Measurements from ENCODE around the gene SLC25A51. TPM values are rescaled to one million over a fixed set of nuclear protein-coding genes. Genes with fewer than 3 reads are reported as not detected.

SLC25A51 gene
- total RNA-seq, 3 donors from 2014 or later (not counting 1 experiment from before 2014, with no cell fraction given): 22.2 to 35.4 (median 33.7) TPM

- Mint-ChIP-seq H3K4me3 (no peak overlapping the region), H3K36me3 (no peaks in the 10 kb centered on the region), H3K27me3 (ENCODE audit: low read depth in 2 of 2) (no peaks in the 10 kb centered on the region), H3K27ac (peak overlapping the region; percentile 6 to 45), H3K4me1 (peaks cover 10 to 11% of the 10 kb centered on the region in 2 donors), H3K9me3 (no peaks in the 10 kb centered on the region)
- Histone ChIP-seq H3K4me3 (ENCODE audit: low read length) (no peak overlapping the region), H3K36me3 (ENCODE audit: control insufficient read depth, insufficient read depth, low read length) (peaks cover 12% of the 10 kb centered on the region), H3K27me3 (ENCODE audit: control insufficient read depth, insufficient read depth, low read length) (no peaks in the 10 kb centered on the region), H3K4me1 (ENCODE audit: control insufficient read depth, insufficient read depth, low read length) (no peaks in the 10 kb centered on the region), H3K9me3 (ENCODE audit: control insufficient read depth, insufficient read depth, low read length) (no peaks in the 10 kb centered on the region), H3K27ac (ENCODE audit: low read length) (no peak overlapping the region)
- DNase-seq (no peak), ATAC-seq (peak in 1 of 3 donors; percentile 45)
- intact Hi-C loops (cut with micrococcal nuclease): no loop called here
- no peak for TF ChIP-seq CTCF (IDR thresholded peaks at IDR 0.05)
- WGBS (ENCODE audit: insufficient coverage): 90% methylated on average over 2 of the region's 2 CpGs
These were observed 22.9 kb downstream of the SLC25A51 start for GRCh38 chr9:37880916-37881479.

GRCh38 chr9:37876376-37876775 lies 27.6 kb downstream of the SLC25A51 start:
- Mint-ChIP-seq H3K27ac (no peak overlapping the region), H3K27me3 (ENCODE audit: low read depth in 2 of 2) (no peaks in the 10 kb centered on the region), H3K4me3 (no peak overlapping the region), H3K36me3 (no peaks in the 10 kb centered on the region), H3K4me1 (peaks cover 5 to 8% of the 10 kb centered on the region in 2 donors), H3K9me3 (no peaks in the 10 kb centered on the region)
- no peak for ATAC-seq
- DNase-seq: no peak
- Histone ChIP-seq H3K36me3 (ENCODE audit: control insufficient read depth, insufficient read depth, low read length) (peaks cover 7% of the 10 kb centered on the region), H3K27ac (ENCODE audit: low read length) (no peak overlapping the region), H3K4me3 (ENCODE audit: low read length) (no peak overlapping the region), H3K9me3 (ENCODE audit: control insufficient read depth, insufficient read depth, low read length) (no peaks in the 10 kb centered on the region), H3K4me1 (ENCODE audit: control insufficient read depth, insufficient read depth, low read length) (no peaks in the 10 kb centered on the region), H3K27me3 (ENCODE audit: control insufficient read depth, insufficient read depth, low read length) (no peaks in the 10 kb centered on the region)
- WGBS (ENCODE audit: insufficient coverage): 86% methylated on average over 1 of the region's 1 CpG
- no peak for TF ChIP-seq CTCF (IDR thresholded peaks at IDR 0.05)
- intact Hi-C loops (cut with micrococcal nuclease): no loop called here

GRCh38 chr9:37873955-37874354 lies 30.0 kb downstream of the SLC25A51 start:
- Histone ChIP-seq H3K27me3 (ENCODE audit: control insufficient read depth, insufficient read depth, low read length) (no peaks in the 10 kb centered on the region), H3K36me3 (ENCODE audit: control insufficient read depth, insufficient read depth, low read length) (peaks cover 4% of the 10 kb centered on the region), H3K4me3 (ENCODE audit: low read length) (no peak overlapping the region), H3K9me3 (ENCODE audit: control insufficient read depth, insufficient read depth, low read length) (no peaks in the 10 kb centered on the region), H3K4me1 (ENCODE audit: control insufficient read depth, insufficient read depth, low read length) (no peaks in the 10 kb centered on the region), H3K27ac (ENCODE audit: low read length) (no peak overlapping the region)
- 89% methylated on average over 2 of the region's 2 CpGs for WGBS (ENCODE audit: insufficient coverage)
- no peaks in the 10 kb centered on the region for H3K27me3 Mint-ChIP-seq (ENCODE audit: low read depth in 2 of 2)
- no peaks in the 10 kb centered on the region for H3K4me1 Mint-ChIP-seq
- no peak for TF ChIP-seq CTCF (IDR thresholded peaks at IDR 0.05)
- no peak for ATAC-seq
- no peak overlapping the region for H3K4me3 Mint-ChIP-seq
- DNase-seq: no peak
- H3K36me3 Mint-ChIP-seq: no peaks in the 10 kb centered on the region
- H3K27ac Mint-ChIP-seq: no peak overlapping the region
- no peaks in the 10 kb centered on the region for H3K9me3 Mint-ChIP-seq
- intact Hi-C loops (cut with micrococcal nuclease): no loop called here

- WGBS (ENCODE audit: insufficient coverage): 89% methylated on average over 4 of the region's 5 CpGs
- DNase-seq: no peak
- H3K4me1 Mint-ChIP-seq: no peaks in the 10 kb centered on the region
- no peaks in the 10 kb centered on the region for H3K9me3 Mint-ChIP-seq
- H3K27me3 Mint-ChIP-seq (ENCODE audit: low read depth in 2 of 2): no peaks in the 10 kb centered on the region
- no peak overlapping the region for H3K27ac Mint-ChIP-seq
- intact Hi-C loops (cut with micrococcal nuclease): no loop called here
- no peaks in the 10 kb centered on the region for H3K4me1 ChIP-seq (ENCODE audit: control insufficient read depth, insufficient read depth, low read length)
- H3K27me3 ChIP-seq (ENCODE audit: control insufficient read depth, insufficient read depth, low read length): no peaks in the 10 kb centered on the region
- no peak for TF ChIP-seq CTCF (IDR thresholded peaks at IDR 0.05)
- H3K9me3 ChIP-seq (ENCODE audit: control insufficient read depth, insufficient read depth, low read length): no peaks in the 10 kb centered on the region
- no peaks in the 10 kb centered on the region for H3K36me3 Mint-ChIP-seq
- no peak for ATAC-seq
- H3K36me3 ChIP-seq (ENCODE audit: control insufficient read depth, insufficient read depth, low read length): peaks cover 3% of the 10 kb centered on the region
- H3K4me3 ChIP-seq (ENCODE audit: low read length): no peak overlapping the region
- H3K4me3 Mint-ChIP-seq: no peak overlapping the region
- no peak overlapping the region for H3K27ac ChIP-seq (ENCODE audit: low read length)
These were observed 33.1 kb downstream of the SLC25A51 start for GRCh38 chr9:37870799-37871176.

All from natural killer cell (primary cell).